ENCODE results near the gene GJB5. TPM values are rescaled to one million over a fixed set of nuclear protein-coding genes. Genes with fewer than 3 reads are reported as not detected.
A peak's percentile ranks its signal among the peaks of the same experiment; 100 is the strongest.

Gene GJB5
- total RNA-seq, 1 donor from 2014 or later: not detected

- intact Hi-C loops (cut with DNase I): no loop called here
- Histone ChIP-seq H3K4me1 (peaks cover 17% of the 10 kb centered on the region), H3K27ac (no peak overlapping the region), H3K27me3 (ENCODE audit: low read depth) (peaks cover 36% of the 10 kb centered on the region), H3K4me3 (no peak overlapping the region), H3K36me3 (no peaks in the 10 kb centered on the region), H3K9me3 (no peaks in the 10 kb centered on the region)
- DNase-seq (no peak), ATAC-seq (no peak)
- TF ChIP-seq CTCF (IDR thresholded peaks at IDR 0.05): no peak
Measured at GRCh38 chr1:34780528-34780927, 25.7 kb downstream of the GJB5 start.

GRCh38 chr1:34781071-34781843, 26.4 kb downstream of the GJB5 start, which contains the start of gene GJB3:
Gene GJB3, plus strand, starts transcription at chr1:34781214. Its CDS starts 3,549 bp downstream, at chr1:34784763.
- H3K4me1 ChIP-seq: peaks cover 17% of the 10 kb centered on the region
- DNase-seq: no peak
- H3K27me3 ChIP-seq (ENCODE audit: low read depth): peaks cover 36% of the 10 kb centered on the region
- no peaks in the 10 kb centered on the region for H3K9me3 ChIP-seq
- peak; percentile 52 to 68 for ATAC-seq
- H3K36me3 ChIP-seq: no peaks in the 10 kb centered on the region
- intact Hi-C loops (cut with DNase I): no loop called here
- no peak for TF ChIP-seq CTCF (IDR thresholded peaks at IDR 0.05)
- H3K27ac ChIP-seq: no peak within 1 kb of the TSS
- peak within 1 kb of the TSS; percentile 47 for H3K4me3 ChIP-seq

GRCh38 chr1:34781844-34782391, 27.1 kb downstream of the GJB5 start:
- TF ChIP-seq CTCF (IDR thresholded peaks at IDR 0.05): no peak
- Histone ChIP-seq H3K27me3 (ENCODE audit: low read depth) (peaks cover 33% of the 10 kb centered on the region), H3K4me1 (peaks cover 17% of the 10 kb centered on the region), H3K36me3 (no peaks in the 10 kb centered on the region), H3K4me3 (peak overlapping the region; percentile 47), H3K27ac (no peak overlapping the region), H3K9me3 (no peaks in the 10 kb centered on the region)
- intact Hi-C loops (cut with DNase I): no loop called here
- ATAC-seq (peak; percentile 38 to 40), DNase-seq (no peak)

- peaks cover 17% of the 10 kb centered on the region for H3K4me1 ChIP-seq
- H3K27ac ChIP-seq: no peak overlapping the region
- no peaks in the 10 kb centered on the region for H3K9me3 ChIP-seq
- H3K4me3 ChIP-seq: no peak overlapping the region
- no peak for TF ChIP-seq CTCF (IDR thresholded peaks at IDR 0.05)
- DNase-seq (no peak), ATAC-seq (no peak)
- intact Hi-C loops (cut with DNase I): no loop called here
- H3K36me3 ChIP-seq: no peaks in the 10 kb centered on the region
- H3K27me3 ChIP-seq (ENCODE audit: low read depth): peaks cover 31% of the 10 kb centered on the region
Measured at GRCh38 chr1:34784751-34785221, 29.9 kb downstream of the GJB5 start.

- Histone ChIP-seq H3K27ac (no peak overlapping the region), H3K9me3 (no peaks in the 10 kb centered on the region), H3K4me3 (no peak overlapping the region), H3K4me1 (peaks cover 17% of the 10 kb centered on the region), H3K36me3 (no peaks in the 10 kb centered on the region), H3K27me3 (ENCODE audit: low read depth) (peaks cover 31% of the 10 kb centered on the region)
- intact Hi-C loops (cut with DNase I): no loop called here
- TF ChIP-seq CTCF (IDR thresholded peaks at IDR 0.05): no peak
- ATAC-seq: no peak
- no peak for DNase-seq
Measured at GRCh38 chr1:34785231-34785874, 30.5 kb downstream of the GJB5 start.
